GM06990 (cell line): ENCODE data around the gene CACNG6.

Experiments used
- DNase-seq: peaks from one replicate; pipeline ENCODE4 v3.0.0-alpha.2; 2011; ENCODE audit not compliant: insufficient read length; ENCODE audit errors: extremely low read depth
- H3K27me3 ChIP-seq: replicated peaks from 2 replicates; pipeline ENCODE4 v1.6.0; 2011; ENCODE audit warnings: low read length; ENCODE audit not compliant: control insufficient read depth, insufficient read depth
- H3K36me3 ChIP-seq: 2 replicates; pipeline ENCODE4 v1.5.1; 2011; ENCODE audit warnings: low read length; ENCODE audit not compliant: control insufficient read depth, insufficient read depth
- H3K4me3 ChIP-seq: replicated peaks from 2 replicates; pipeline ENCODE4 v1.5.1; 2011; ENCODE audit warnings: low read depth, mild to moderate bottlenecking, control low read depth, low read length
- CTCF ChIP-seq: IDR thresholded peaks from 2 replicates; pipeline ENCODE4 v1.5.1; 2011; ENCODE audit warnings: low read length, control low read depth, mild to moderate bottlenecking, inconsistent platforms; ENCODE audit not compliant: insufficient read depth, poor library complexity, severe bottlenecking

CACNG6 gene

GRCh38 chr19:54010474-54010873, 19.0 kb downstream of the CACNG6 start:
- DNase-seq = no peak
- no peak overlapping the region for H3K4me3 ChIP-seq
- no peak for TF ChIP-seq CTCF
- no peaks in the 10 kb centered on the region for H3K27me3 ChIP-seq
- no peaks in the 10 kb centered on the region for H3K36me3 ChIP-seq

- Histone ChIP-seq H3K36me3 (no peaks in the 10 kb centered on the region), H3K27me3 (no peaks in the 10 kb centered on the region), H3K4me3 (no peak overlapping the region)
- no peak for TF ChIP-seq CTCF
- no peak for DNase-seq
Observed at GRCh38 chr19:54011507-54012211, 20.2 kb downstream of the CACNG6 start.

GRCh38 chr19:54013866-54014265, 22.4 kb downstream of the CACNG6 start:
- H3K4me3 ChIP-seq = no peak overlapping the region
- no peaks in the 10 kb centered on the region for H3K27me3 ChIP-seq
- DNase-seq = no peak
- no peak for TF ChIP-seq CTCF
- H3K36me3 ChIP-seq = no peaks in the 10 kb centered on the region

GRCh38 chr19:54014920-54015560, 23.6 kb downstream of the CACNG6 start:
- no peak for DNase-seq
- no peaks in the 10 kb centered on the region for H3K27me3 ChIP-seq
- TF ChIP-seq CTCF = no peak

GRCh38 chr19:54017261-54017660, 25.8 kb downstream of the CACNG6 start:
- DNase-seq = no peak
- no peaks in the 10 kb centered on the region for H3K36me3 ChIP-seq
- no peak overlapping the region for H3K4me3 ChIP-seq
- TF ChIP-seq CTCF = no peak
- no peaks in the 10 kb centered on the region for H3K27me3 ChIP-seq

More at GRCh38 chr19:54014920-54015560, 23.6 kb downstream of the CACNG6 start:
- Histone ChIP-seq H3K36me3 (no peaks in the 10 kb centered on the region), H3K4me3 (no peak overlapping the region)
